NT2/D1 (cell line): Measurements from ENCODE around the gene MAP1B.

ENCODE experiments used
- SUZ12 ChIP-seq: IDR thresholded peaks from 2 replicates; pipeline ENCODE4 v1.6.1; 2011; ENCODE audit not compliant: insufficient read length, insufficient read depth; ENCODE audit errors: extremely low read depth
- YY1 ChIP-seq: IDR thresholded peaks from 2 replicates; pipeline ENCODE4 v1.6.1; 2011; ENCODE audit not compliant: insufficient read length, insufficient read depth
- ZNF274 ChIP-seq: IDR thresholded peaks from 2 replicates; pipeline ENCODE4 v1.6.1; 2011; ENCODE audit warnings: mild to moderate bottlenecking, low read depth, low read length

DNA sequence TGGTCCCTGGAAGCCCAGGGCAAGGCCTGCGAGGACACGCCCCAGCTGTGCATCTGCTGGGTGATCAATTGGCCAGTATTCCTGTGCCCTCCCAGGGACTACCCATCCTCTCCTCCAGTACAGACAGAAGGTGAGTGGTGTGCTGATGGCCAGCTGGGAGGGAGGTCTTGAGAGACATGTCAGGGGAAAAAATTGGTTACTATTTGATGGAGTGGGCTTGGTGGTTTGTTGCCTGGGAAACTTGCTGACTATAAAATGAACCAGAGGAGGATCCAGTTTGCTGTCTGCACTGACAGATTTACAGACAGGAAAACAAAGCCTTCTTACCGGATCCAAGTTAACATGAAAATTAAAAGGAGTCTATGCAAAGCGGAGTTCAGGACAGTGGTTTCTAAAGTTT lies 40.3 kb downstream of the MAP1B start:
- TF ChIP-seq SUZ12: no peak
- no peak for TF ChIP-seq YY1
- no peak for TF ChIP-seq ZNF274
